Stimulated activated CD8-positive, alpha-beta memory T cell treated with anti-CD3 and anti-CD28 coated beads, Interleukin-4, amount 100 ng/mL, for 48 hours (primary cell): Measurements from ENCODE around the gene TCP11L2.
"Not testable (repeated sequence)": the region's sequence is repeated elsewhere in the genome, so short reads cannot be mapped to it uniquely, and the experiment has no call there.

ENCODE experiments used
- DNase-seq: peaks from one replicate; pipeline ENCODE4 v3.0.0-alpha.2; 2020

Gene TCP11L2

DNA sequence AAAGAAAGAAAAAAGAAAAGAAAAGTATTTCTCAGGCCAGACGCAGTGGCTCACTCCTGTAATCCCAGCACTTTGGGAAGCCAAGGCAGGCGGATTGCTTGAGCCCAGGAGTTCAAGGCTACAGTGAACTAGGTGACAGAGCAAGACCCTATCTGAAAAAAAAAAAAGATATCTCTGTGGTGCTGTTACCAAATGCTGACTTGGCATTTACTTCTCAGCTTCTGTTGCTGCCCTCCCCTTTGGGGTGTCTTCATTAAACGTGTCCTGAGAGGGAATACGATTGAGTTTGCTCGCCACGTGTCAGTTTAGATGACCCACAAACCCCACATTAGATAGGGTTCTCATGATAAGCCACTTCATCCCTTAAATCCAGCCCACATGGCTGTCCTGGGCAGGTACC lies 50.6 kb downstream of the TCP11L2 start:
- DNase-seq, result no peak

DNA sequence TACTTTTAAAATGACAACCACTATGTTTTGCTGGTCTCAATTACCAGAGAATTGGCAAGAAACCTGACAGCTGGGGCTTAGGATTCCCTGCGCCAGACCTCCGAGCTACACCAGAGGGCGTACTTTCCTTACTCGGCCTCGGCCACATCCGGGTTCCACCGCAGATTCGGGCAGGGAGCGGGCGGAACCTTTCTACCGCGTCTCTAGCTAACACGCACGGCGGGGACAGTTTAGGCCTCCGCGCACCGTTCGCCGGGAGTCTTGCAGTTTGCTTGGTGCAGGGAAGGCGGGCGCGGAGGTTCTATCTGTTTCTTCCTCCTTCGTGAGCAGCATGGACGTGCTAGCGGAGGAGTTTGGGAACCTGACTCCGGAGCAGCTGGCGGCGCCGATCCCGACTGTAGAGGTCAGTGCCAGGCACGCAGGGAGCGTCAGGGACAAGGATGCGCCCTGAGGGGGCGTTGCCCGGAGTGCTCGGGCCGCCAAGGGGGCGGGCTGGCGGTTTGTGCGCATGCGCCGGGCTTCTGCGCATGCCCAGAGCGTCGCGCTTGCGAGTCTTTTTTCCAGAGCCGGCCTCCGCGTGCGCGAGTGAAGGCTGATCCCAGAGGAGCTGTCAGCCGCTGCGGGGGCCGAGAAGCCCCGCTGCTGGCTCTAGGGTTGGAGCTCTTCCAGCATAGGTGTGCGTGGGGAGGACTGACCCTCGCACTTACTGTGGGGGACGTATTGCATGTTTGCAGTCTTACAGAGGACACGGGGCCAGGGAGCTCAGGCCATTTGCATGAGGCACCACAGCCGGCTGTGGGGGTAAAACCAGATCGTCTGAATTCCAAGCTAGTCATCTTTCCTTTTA lies 55.2 kb downstream of the TCP11L2 start, which contains the start of gene POLR3B:
POLR3B (plus strand) TSS at position 200 of the 847 bp plus-strand sequence; CDS start at position 332, 132 bp downstream.
- DNase-seq, result peak; percentile 96

DNA sequence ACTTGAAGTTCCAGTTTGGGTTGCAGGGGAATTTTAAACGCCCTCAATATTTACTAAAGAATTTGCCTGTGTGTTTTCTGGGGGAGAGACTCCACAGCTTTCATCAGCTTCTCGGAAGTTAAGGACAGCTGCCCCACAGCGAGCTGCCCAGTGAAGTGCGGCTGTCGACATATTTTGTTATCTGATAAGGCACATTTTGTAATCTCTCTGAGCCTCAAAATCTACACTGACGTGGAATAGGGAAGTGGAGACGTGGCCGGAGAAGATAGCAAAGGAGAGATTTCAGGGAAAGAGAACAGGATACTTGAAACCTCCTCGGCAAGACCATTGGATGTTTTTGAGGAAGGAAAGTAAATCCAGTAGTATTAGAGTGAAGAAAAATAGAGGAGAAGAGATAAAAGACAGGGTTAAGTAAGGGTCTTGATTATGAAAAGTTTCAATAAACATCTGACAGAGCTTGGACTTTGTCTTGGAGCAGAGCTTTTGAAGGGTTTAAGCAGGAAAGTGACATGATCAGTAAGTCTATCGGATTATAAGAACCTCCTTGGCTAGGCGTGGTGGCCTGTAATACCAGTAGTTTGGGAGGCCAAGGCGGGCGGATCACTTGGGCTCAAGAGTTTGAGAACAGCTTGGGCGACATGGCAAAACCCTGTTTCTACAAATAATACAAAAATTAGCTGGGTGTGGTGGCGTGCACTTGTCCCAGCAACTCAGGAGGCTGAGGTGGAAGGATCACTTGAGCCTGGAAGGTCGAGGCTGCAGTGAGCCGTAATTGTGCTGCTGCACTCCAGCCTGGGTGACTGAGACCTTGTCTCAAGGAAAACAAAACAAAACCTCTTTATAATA lies 56.1 kb downstream of the TCP11L2 start:
- no peak for DNase-seq

DNA sequence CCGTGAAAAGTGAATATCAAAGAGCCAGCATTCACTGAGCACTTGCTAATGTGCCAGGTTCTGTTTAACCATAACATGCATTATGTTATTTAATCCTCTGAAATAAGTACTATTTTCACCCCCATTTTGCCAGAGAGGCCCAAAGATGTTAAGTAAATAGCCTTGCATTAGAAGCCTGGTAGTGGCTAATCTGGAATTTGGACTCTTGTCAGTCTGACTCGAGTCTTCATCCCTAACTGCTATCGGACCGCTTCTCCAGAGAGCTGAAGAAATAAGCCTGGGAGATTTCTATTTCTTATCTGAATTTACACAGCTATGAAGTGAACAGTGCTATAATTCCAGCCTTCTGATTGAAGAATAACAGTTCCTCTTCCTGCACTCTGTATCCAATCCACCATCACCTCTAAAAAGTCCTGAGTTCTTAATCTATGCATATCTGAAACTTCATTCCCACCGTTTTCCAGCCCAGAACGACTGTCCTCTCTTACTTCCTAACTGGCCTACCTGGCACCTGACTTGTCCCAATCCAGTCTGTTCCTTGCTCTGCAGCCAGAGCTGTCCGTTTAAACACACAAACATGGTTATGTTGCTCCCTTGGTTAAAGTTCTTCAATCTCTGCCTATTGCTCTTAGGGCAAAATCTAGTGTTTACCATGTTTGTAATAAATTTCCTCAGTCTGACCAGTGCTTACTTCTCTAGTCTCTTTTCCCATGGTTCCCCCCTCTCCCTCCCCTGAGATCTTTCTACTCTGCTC lies 57.3 kb downstream of the TCP11L2 start:
- DNase-seq, result no peak

DNA sequence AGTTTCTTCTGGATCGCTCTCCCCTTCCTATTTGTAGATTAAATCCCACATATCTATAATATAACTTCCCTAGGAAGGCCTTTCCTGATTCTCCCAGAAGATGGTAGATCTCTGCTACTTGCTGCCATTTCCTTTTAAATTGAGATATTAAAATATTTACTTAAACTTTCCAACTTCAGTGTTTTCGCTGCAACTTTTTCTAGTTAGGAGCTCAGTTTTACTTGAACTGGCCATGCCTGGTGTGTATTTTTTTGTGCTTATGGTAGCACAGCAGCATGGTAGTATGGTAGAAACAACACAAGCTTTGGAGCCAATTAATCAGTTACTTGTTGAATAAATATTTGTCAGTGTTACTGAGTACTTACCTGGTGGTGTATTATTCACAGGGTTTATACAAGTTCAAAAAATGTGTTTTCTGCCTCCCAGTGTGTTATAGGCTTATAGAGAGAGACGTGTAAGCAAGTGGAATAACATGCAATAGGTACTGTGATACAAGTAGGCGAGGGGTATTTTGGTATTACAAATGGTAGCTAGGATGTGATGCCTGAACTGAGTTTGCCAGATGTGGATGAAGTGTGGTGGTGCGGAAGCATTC lies 58.0 kb downstream of the TCP11L2 start:
- DNase-seq, result no peak

DNA sequence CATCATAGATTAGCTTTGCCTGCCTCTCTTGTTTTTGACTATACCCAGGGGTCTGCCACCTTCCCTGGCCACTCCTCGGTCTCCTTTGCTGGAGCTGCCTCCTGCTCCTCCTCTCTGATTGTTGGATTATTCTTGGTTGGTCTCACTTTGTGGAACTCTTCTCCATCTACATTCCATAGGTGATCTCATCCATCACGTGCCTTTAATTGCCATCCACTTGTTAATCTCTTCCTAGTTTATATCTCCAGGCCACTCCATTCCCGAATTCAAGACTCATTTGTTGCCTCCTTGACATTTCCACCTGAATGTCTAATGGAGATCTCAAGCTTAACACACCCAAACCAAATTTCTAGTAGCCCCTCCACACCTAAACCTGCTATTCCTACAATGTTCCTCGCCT lies 60.4 kb downstream of the TCP11L2 start:
- DNase-seq, result no peak

DNA sequence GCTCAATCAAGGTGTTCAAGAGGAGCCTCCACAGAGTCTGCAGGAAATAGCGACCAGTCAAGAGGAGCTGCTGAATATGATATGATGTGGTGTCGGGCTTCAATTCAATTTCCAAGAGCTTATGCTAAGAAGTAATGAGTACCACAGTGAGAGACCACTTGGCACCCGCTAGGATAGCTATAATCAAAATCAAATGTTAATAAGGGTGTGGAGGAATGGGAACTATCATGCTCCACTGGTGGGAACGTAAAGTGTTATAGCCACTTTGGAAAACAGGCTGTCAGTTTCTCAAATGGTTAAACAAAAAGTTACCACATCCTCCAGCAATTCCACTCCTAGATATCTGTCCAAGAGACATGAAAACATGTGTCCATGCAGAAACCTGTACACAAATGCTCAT lies 61.7 kb downstream of the TCP11L2 start:
- DNase-seq, result no peak

DNA sequence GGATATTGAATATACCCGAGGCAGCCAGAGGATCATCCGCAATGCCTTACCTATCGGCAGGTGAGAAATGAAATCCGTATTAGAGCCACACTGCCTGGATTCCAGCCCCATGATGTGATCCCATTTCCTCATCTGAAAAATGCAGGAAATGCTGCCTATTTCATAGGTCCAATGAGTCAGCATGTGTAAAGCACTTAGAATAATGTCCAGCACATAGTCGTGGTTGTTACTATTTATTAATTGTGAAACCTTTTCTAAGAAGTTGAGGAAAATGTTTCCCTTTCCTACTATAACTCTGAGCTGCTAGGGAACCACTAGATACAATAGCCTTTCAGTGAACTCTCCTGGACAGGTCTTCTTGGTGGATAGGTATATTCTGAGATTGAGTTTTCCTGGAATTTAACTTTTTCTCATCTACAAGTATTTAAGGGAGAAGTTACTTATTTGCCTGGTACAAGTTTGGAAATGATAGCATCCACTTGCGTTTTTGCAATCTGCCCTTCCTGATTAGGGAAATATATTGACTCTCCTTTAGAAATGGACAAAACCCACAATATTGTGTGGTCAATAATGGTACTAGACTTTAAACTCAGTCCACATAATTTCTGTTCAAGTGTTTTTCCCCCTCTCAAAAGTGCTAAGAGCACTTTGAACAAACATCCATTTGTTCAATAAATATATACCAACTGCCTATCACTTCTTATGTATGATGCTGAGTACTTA lies 67.3 kb downstream of the TCP11L2 start:
- DNase-seq, result no peak

DNA sequence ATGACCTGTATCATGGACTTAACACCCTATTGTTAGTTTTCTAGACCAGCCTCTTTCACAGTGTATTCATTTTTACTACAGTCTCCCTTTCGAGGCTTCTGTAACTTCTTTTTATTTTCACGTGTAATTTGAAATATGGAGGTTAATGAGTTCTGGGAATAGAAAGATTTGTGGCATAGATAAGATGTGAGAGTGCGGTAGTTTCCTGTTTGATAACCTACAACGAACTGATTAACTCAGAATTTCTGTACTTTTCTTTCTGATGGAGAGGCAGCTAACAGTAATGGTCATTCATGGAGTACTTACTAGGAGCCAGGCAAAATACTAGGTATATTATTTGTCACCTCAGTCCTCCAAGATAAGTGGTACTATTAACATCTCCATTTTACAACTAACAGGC lies 76.3 kb downstream of the TCP11L2 start:
- DNase-seq, result no peak

DNA sequence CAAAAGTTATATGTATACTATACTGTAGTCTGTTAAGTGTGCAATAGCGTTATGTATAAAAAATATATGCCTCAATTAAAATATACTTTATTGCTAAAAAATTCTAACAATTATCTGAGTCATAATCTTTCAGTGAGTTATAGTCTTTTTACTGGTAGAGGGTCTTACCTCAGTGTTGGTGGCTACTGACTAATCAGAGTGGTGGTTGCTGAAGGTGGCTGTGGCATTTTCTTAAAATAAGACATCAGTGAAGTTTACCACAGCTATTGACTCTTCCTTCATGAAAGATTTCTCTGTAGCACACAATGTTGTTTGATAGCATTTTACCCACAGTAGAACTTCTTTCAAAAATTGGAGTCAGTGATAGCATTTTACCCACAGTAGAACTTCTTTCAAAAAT lies 78.4 kb downstream of the TCP11L2 start:
- DNase-seq, result no peak

DNA sequence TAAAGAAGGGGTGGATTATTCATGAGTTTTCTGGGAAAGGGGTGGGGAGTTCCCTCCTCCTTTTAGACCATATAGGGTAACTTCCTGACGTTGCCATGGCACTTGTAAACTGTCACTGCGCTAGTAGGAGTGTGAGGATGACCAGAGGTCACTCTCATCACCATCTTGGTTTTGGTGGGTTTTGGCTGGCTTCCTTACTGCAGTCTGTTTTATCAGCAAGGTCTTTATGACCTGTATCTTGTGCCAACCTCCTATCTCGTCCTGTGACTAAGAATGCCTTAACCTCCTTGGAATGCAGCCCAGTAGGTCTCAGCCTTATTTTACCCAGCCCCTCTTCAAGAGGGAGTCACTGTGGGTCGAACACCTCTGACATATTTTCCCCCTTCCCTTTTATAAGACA lies 79.3 kb downstream of the TCP11L2 start:
- DNase-seq, result not testable (repeated sequence)

DNA sequence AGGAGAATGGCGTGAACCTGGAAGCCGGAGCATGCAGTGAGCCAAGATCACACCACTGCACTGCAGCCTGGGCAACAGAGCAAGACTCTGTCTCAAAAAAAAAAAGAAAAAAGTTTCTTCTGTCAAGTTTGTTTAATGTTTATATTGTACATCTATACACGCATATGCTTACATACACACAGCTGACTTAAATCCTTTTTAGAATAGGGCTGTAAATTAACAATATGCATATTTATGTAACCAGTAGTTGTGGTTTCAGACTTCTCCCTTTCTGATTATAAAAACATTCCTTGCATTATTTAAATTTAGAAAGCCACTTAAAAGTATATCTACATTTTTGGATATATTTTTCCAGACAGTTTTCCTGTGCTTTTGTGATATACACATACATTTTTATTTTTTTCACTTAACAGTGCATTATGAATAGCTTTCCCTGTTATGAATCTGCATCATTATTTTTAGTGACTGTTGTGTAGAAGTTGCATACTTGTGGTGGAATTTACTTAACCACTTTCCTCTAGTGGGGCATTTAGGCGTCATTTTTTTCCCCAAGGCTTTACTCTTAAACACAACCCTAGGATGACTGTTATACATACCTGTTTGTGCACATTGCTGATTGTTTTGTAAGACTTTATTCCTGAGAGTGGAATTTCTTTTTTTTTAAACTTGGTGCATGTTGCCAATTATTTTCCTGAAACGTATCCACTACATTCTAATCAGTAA lies 84.4 kb downstream of the TCP11L2 start:
- no peak for DNase-seq

DNA sequence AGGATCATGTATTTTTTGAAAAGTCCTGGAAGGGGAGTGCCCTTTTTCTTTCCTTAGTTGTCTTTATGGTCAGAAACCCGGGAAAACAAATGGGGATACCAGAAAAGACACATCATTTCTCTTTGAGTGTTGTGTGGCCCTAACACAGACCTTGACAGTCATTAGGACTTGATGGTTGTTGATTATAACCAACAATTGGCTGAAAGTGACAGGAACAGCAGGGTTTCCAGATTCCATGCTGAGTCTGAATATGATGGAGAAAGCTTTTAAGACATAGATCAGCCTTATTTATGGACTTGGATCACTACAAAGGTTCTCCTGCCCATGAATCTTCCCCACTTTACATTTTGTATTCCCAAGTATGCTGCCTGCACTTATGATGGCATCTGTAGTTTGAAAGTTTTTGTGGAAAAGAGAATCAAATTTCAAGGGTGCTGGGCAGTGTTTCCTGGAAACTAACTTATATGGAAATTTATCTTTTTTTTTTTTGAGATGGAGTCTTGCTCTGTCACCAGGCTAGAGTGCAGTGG lies 85.4 kb downstream of the TCP11L2 start:
- DNase-seq, result no peak

DNA sequence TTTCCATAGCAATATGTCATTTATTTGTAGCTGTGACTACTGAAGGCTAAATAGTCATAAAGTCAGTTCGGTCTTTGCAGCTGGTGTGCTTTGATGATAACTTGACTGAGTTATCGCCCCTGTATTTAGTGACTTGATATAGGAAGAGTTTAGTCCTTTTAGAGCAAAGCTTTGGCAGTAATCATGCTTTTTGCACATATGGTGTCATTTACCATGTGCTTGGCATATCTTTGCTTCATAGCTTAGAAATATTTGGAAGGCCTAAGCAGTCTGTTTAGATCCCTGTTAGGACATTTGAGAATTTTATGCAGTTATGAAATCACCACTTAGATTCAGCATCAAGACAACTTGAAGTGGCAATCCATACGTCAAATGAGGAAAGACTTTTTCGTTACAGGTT lies 86.6 kb downstream of the TCP11L2 start:
- no peak for DNase-seq

DNA sequence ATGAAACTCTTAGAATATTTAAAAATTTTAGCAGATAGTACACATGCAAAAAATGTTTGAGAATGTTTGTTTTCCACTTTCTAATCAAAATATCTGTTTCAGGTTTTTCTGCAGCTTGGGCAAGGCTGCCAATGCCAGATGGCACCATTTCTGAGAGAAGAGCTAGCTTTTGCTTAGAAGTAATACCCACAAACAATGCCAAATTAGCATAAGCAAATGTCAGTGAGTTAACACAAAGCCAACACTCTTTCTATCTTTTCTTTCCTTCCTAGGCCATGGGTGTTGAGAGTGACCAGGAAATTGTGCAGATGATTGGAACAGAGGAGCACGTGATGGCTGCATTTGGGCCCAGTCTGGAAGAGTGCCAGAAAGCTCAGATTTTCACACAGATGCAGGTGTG lies 90.2 kb downstream of the TCP11L2 start:
- DNase-seq, result no peak
